ENCODE data around the gene LIN7A.

GRCh38 chr12:80823393-80823792 is 114.3 kb downstream of the LIN7A start:
- TF ChIP-seq GATA3 (IDR thresholded peaks at IDR 0.05; ENCODE audit: low read depth, low read length) (no peak), GATA2 (IDR thresholded peaks at IDR 0.05; ENCODE audit: low read depth, low read length) (no peak)
